ENCODE measurements around the gene KMT2D. TPM values are rescaled to one million over a fixed set of nuclear protein-coding genes. Genes with fewer than 3 reads are reported as not detected.

Gene KMT2D
- total RNA-seq, 1 donor from 2014 or later, result 33.5 TPM

Other genes with a start within 250 kb of the KMT2D start
- gene CACNB3, start 242.3 kb downstream of the KMT2D start, total RNA-seq, result 6.0 TPM
- 37.2 TPM for gene DDX23, start 208.6 kb downstream of the KMT2D start, total RNA-seq
- 0.41 TPM for gene RND1, start 194.9 kb downstream of the KMT2D start, total RNA-seq
- gene FKBP11, start 135.3 kb downstream of the KMT2D start, total RNA-seq, result 3.7 TPM
- gene ARF3, start 103.3 kb downstream of the KMT2D start, total RNA-seq, result 49.6 TPM
- gene WNT10B, start 89.1 kb downstream of the KMT2D start, total RNA-seq, result 0.43 TPM
- gene WNT1, start 82.5 kb downstream of the KMT2D start, total RNA-seq, result not detected
- gene DDN, start 61.4 kb downstream of the KMT2D start, total RNA-seq, result 0.49 TPM
- gene PRKAG1, start 42.0 kb downstream of the KMT2D start, total RNA-seq, result 93.8 TPM
- gene RHEBL1, start 9.2 kb upstream of the KMT2D start, total RNA-seq, result 0.41 TPM
- 0.87 TPM for gene DHH, start 34.0 kb upstream of the KMT2D start, total RNA-seq
- gene LMBR1L, start 50.1 kb upstream of the KMT2D start, total RNA-seq, result 26.3 TPM
- 510 TPM for gene TUBA1B, start 70.6 kb upstream of the KMT2D start, total RNA-seq
- gene TUBA1A, start 128.3 kb upstream of the KMT2D start, total RNA-seq, result 135 TPM
- gene TUBA1C, start 204.3 kb upstream of the KMT2D start, total RNA-seq, result 86.2 TPM
- 0.57 TPM for gene PRPH, start 234.4 kb upstream of the KMT2D start, total RNA-seq